ENCODE results near the gene FRMD1.

The FRMD1 gene

DNA sequence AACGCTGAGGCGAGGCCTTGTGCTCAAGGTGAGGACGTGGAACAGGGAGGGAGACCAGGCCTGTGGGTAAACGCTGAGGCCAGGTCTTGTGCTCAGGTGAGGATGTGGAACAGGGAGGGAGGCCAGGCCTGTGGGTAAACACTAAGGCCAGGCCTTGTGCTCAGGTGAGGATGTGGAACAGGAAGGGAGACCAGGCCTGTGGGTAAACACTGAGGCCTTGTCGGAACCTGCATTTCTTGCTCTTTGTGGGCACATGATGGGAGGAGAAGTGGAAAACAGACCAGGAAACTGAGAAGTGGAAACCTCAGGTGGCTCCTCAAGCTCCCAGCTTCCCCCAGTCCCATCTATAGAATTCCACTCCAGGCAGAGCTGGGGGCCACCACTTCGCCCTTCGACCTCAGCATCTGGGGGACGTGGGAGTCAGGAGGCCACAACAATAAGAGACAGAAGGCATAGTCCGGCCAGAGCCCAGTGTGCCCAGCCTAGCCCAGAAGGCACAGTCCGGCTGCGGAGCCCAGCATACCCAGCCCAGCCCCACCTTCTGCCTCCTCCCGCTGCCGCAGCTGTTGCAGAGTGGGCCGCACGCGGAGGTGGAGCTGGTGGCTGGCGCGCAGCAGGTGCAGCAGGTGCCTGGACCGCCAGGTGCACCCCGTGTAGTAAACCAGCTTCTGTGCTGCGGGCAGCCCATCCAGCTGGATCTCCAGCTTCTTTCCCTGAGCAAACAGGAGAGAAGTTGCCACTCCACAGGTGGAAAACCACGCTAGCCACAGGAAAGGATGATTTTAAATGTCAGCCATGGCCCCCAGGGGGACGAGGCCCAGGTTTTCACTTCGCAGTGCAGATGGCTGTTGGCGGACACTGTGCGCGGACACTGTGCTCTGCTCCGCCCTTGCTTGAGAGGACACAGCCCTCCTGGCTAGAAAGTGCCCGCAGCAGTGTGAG lies 17.5 kb downstream of the FRMD1 start:
- no peak for FAIRE-seq
- no peak for DNase-seq (ENCODE audit: extremely low spot score, insufficient read length, low read depth)

- FAIRE-seq (no peak), DNase-seq (ENCODE audit: extremely low spot score, insufficient read length, low read depth) (no peak)
Measured at GRCh38 chr6:168060521-168060931, 18.5 kb downstream of the FRMD1 start.

- no peak for FAIRE-seq
Measured at GRCh38 chr6:168058691-168059551, 20.1 kb downstream of the FRMD1 start.

GRCh38 chr6:168057836-168058235 lies 21.2 kb downstream of the FRMD1 start:
- FAIRE-seq (no peak), DNase-seq (ENCODE audit: extremely low spot score, insufficient read length, low read depth) (no peak)

More at GRCh38 chr6:168058691-168059551, 20.1 kb downstream of the FRMD1 start:
- no peak for DNase-seq (ENCODE audit: extremely low spot score, insufficient read length, low read depth)

DNA sequence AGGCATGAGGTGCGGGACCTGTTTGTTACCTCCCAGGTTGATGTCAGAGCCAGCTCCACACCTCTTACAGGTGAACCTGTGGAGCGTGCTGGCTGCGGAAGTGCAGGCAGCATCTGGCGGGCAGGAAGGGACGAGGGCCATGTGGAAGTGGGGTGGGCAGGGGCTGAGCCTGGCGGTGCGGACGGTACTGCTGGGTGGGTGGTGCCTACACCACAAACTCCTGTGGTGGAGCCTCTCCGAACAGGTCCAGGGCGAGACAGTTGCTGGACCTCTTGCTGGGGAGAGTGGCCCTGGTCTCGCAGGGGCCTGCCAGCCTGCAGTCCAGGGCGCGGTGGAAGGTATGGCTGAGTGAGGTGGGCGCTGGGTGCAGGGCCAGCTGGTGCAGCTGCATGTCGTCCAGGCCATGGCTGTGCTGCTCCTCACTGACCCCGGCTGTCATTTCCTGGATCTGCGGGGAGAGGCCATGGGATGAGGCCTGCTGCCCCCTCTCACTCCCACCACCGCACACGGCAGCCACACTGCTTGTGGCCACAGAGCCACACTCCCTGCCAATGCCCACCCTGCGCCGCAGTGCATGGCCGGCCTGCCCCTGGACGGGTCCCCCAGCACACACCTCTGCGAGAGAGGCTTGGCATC lies 22.0 kb downstream of the FRMD1 start:
- DNase-seq (ENCODE audit: extremely low spot score, insufficient read length, low read depth), result no peak
- no peak for FAIRE-seq

GRCh38 chr6:168055696-168056489 lies 23.1 kb downstream of the FRMD1 start:
- FAIRE-seq, result no peak

GRCh38 chr6:168054765-168055560 lies 24.0 kb downstream of the FRMD1 start:
- FAIRE-seq, result no peak
- no peak for DNase-seq (ENCODE audit: extremely low spot score, insufficient read length, low read depth)

More at GRCh38 chr6:168055696-168056489, 23.1 kb downstream of the FRMD1 start:
- no peak for DNase-seq (ENCODE audit: extremely low spot score, insufficient read length, low read depth)

GRCh38 chr6:168053957-168054471 lies 25.0 kb downstream of the FRMD1 start:
- no peak for FAIRE-seq
- DNase-seq (ENCODE audit: extremely low spot score, insufficient read length, low read depth), result no peak

DNA sequence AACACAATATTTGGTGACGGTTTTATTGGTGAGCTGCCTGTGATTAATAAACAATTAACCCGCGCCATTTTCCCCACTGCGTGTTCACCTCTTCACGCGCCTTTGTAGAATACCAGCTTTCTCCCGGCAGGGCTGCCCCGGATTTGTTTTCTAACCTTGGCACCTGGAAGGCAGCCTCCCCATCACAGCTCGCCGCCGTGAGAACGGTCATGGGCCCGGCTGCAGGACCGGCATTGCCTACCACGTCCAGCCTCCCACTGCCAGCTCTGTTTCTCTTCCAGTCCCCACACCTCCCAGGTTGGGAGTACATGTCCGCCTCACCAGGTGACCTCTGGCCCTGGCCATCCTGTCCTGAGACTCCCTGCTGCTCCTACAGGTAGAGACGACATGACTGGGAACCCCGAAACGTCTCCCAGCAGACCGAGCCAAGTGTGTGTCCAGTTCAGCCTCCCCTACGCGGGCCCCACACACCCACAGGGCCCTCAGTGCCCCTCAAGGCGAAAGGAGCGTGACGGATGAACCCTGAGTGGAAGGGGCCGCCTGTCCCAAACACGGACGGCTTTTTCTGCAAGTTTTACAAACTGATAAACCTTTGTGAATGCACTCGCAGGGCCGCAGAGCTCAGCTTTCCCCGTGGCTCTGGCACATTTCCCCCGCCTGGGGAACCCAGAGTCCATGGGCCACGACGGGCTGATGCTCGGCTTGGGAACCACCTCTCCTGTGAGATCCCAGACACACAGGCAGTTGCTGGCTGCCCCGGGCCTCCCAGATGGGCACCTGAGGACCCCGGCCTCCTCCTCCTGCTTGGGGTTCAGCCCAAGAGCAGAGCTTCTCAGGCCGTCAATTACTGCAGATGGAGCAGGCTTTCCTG lies 25.7 kb downstream of the FRMD1 start:
- FAIRE-seq (no peak), DNase-seq (ENCODE audit: extremely low spot score, insufficient read length, low read depth) (no peak)

GRCh38 chr6:168052291-168052891 lies 26.6 kb downstream of the FRMD1 start:
- no peak for FAIRE-seq
- DNase-seq (ENCODE audit: extremely low spot score, insufficient read length, low read depth), result no peak

GRCh38 chr6:168051648-168052047 lies 27.4 kb downstream of the FRMD1 start:
- DNase-seq (ENCODE audit: extremely low spot score, insufficient read length, low read depth) (no peak), FAIRE-seq (no peak)

DNA sequence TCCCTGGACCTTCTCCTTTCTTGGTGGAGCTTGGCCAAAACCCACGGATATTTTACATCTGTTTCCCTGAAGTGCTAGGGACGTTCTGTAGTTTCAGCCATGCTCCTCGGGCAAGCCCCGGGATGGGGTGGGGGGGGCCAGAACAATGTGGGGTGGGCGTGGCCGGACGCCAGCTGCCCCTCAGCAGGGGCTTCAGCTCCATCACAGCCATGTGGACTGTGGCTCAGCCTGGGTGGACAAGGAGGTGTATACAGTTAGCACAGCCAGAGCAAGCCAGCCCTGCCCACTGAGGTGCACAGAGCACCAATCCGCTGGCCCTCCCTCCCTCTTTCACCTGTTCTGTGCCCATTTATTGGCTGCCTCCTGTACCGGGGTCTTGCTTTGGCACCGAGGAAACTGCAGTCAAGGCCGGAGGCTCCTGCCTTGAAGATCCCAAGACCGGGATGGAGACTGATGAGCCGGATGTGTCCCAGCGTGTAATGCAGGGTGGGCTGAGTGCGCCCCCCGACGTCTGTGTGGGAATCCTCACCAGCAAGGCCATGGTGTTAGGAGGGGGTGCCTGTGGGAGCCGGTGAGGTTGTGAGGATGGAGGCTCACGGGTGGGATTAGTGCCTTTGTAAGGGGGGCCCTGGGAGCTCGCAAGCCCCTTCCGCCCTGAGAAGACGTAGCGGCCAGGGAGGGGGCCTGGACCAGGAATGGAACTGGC lies 28.0 kb downstream of the FRMD1 start:
- FAIRE-seq (no peak), DNase-seq (ENCODE audit: extremely low spot score, insufficient read length, low read depth) (no peak)

GRCh38 chr6:168050225-168050880 lies 28.7 kb downstream of the FRMD1 start:
- FAIRE-seq, result no peak
- DNase-seq (ENCODE audit: extremely low spot score, insufficient read length, low read depth), result no peak

DNA sequence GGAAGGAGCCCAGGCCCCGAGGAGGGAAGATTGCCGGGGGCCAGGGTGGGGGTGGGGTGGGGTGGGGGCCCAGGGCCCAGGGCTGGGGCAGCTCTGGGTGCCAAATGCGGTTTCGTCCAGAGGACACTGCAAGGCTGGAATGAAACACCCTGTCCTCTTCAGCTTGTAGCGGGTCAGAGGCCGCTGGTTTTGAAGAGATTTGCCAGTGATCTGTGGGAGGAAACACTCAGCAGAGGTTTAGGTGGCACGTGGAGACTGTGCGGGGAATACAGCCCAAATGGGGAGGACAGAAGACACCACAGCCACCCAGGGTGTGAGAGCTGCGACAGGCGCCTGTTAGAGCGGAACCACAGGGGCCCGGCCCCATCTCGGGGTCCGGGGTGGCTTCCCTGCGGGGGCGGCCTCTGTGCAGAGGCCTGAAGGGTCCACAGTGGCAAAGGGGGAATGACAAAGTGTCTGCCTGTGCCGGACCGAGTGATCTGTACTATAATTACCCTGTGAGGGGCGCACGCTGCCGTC lies 29.2 kb downstream of the FRMD1 start:
- FAIRE-seq (no peak), DNase-seq (ENCODE audit: extremely low spot score, insufficient read length, low read depth) (no peak)

DNA sequence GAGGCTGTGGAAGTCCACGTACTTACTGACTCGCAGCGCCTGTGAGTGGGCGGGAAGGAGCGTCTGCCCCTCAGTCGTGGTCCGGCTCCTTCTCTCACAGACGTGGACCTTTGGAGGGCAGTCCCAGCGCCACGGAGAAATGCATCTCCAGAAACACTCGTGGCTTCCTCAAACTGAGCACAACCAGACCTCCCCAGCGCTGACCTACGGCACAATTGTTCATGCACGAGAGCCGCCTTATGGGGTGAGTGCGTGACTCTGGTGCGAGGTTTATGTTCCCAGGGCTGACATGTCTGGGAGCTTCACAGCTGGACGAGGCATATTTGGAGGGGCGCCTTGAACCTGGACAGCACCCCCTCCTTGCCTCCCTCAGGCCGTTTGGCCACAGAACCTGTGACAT lies 29.7 kb downstream of the FRMD1 start:
- FAIRE-seq (no peak), DNase-seq (ENCODE audit: extremely low spot score, insufficient read length, low read depth) (no peak)

GRCh38 chr6:168048724-168049025 lies 30.3 kb downstream of the FRMD1 start:
- DNase-seq (ENCODE audit: extremely low spot score, insufficient read length, low read depth) (no peak), FAIRE-seq (no peak)

Measured in GM18507 (cell line).